Esophagus squamous epithelium (tissue), 4 donors: ENCODE measurements around the gene OSBPL9.

Experiments used
- POLR2A ChIP-seq, 4 donors: fragments of 450-650 bp; IDR thresholded peaks; one replicate each; pipeline ENCODE4 v1.6.1; 2017; ENCODE audit warnings: antibody characterized with exemption in 4 of 4, mild to moderate bottlenecking in 4 of 4, moderate library complexity in 3 of 4
- TF ChIP-seq, protein P1 (sequence below), 6 experiments: fragments of 450-650 bp in 4 of 6; fragments of 200-600 bp in 2 of 6; sonication (generic) in 2 of 6; IDR thresholded peaks; one replicate each; pipeline ENCODE4 v1.5.1; 2016 to 2019; ENCODE audit warnings: antibody characterized with exemption in 6 of 6, mild to moderate bottlenecking in 4 of 6, moderate library complexity in 4 of 6

DNA sequence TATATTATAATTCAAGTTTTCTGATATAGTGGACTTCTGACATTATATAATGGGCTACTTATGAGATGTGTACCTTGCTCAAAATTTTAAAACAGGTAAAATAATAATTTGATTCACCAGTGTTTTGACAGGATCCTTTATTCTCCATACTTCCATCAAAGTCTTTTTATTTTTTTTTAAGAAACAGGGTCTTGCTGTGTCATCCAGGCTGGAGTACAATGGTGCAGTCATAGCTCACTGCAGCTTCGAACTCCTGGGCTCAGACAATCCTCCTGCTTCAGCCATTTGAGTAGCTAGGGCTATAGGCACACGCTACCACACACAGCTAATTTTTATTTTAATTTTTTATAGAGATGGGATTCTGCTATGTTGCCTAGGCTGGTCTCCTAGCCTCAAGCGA is 132.3 kb downstream of the OSBPL9 start:
- TF ChIP-seq, protein P1, sequence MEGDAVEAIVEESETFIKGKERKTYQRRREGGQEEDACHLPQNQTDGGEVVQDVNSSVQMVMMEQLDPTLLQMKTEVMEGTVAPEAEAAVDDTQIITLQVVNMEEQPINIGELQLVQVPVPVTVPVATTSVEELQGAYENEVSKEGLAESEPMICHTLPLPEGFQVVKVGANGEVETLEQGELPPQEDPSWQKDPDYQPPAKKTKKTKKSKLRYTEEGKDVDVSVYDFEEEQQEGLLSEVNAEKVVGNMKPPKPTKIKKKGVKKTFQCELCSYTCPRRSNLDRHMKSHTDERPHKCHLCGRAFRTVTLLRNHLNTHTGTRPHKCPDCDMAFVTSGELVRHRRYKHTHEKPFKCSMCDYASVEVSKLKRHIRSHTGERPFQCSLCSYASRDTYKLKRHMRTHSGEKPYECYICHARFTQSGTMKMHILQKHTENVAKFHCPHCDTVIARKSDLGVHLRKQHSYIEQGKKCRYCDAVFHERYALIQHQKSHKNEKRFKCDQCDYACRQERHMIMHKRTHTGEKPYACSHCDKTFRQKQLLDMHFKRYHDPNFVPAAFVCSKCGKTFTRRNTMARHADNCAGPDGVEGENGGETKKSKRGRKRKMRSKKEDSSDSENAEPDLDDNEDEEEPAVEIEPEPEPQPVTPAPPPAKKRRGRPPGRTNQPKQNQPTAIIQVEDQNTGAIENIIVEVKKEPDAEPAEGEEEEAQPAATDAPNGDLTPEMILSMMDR (IDR thresholded peaks at IDR 0.05), result no peak
- TF ChIP-seq POLR2A (IDR thresholded peaks at IDR 0.05), result no peak
